ACC112 (cell line): ENCODE measurements around the gene MACO1.
"Not testable (repeated sequence)": the region's sequence is repeated elsewhere in the genome, so short reads cannot be mapped to it uniquely, and the experiment has no call there.

ENCODE experiments used
- H2AFZ ChIP-seq: fragments of 200-600 bp; sonication (generic); one replicate; pipeline ENCODE4 v1.6.0; 2017; ENCODE audit warnings: antibody characterized with exemption, low read length; ENCODE audit not compliant: unreplicated experiment
- H3K27ac ChIP-seq: fragments of 200-600 bp; sonication (generic); 2 replicates; pipeline ENCODE4 v1.5.1; 2014; ENCODE audit warnings: low read depth, mild to moderate bottlenecking, antibody characterized with exemption, low read length, moderate library complexity
- H3K27me3 ChIP-seq: fragments of 200-600 bp; sonication (generic); 2 replicates; pipeline ENCODE4 v1.6.1; 2014; ENCODE audit warnings: mild to moderate bottlenecking, antibody characterized with exemption, low read length, moderate library complexity, mixed read lengths; ENCODE audit not compliant: insufficient read depth
- H3K36me3 ChIP-seq: fragments of 200-600 bp; sonication (generic); 2 replicates; pipeline ENCODE4 v1.6.1; 2016; ENCODE audit warnings: mild to moderate bottlenecking, antibody characterized with exemption, low read length, moderate library complexity, mixed read lengths; ENCODE audit not compliant: insufficient read depth
- H3K4me1 ChIP-seq: fragments of 200-600 bp; sonication (generic); one replicate; pipeline ENCODE4 v1.6.1; 2016; ENCODE audit warnings: low read length, mixed read lengths; ENCODE audit not compliant: insufficient read depth, unreplicated experiment, control insufficient read depth
- H3K4me3 ChIP-seq: fragments of 200-600 bp; sonication (generic); 2 replicates; pipeline ENCODE4 v1.5.1; 2014; ENCODE audit warnings: mild to moderate bottlenecking, low read depth, low read length
- H3K79me2 ChIP-seq: fragments of 200-600 bp; sonication (generic); one replicate; pipeline ENCODE4 v1.6.0; 2016; ENCODE audit warnings: low read length; ENCODE audit not compliant: control insufficient read depth, unreplicated experiment, insufficient read depth

Gene MACO1

DNA sequence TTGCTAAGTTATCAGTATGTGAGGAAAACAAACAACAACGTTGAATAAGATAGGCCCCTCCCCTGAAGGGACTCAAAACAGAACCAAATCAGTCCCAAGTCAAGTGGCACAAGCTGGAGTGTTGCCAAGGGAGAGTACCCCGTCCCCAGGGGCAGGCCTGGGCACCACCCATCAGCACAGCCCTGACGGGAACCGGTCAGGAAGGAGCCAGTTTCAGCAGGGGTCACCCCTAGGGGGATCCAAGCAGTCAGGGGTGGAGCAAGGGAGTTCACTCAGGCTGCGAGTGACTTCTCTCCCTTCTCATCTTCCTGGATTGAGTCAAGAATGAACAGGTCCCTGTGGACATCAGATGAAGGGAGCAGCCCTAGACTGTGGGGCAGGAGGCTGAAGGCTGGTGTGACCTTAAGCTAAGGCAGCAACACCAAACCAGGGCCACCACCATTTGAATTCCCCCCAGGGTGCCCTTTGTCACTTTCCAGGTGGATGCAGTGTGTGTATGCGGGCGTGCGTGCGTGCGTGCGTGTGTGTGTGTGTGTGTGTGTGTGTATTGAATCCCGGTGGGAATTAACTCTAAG lies 24.9 kb upstream of the MACO1 start:
- H3K36me3 ChIP-seq, H3K79me2 ChIP-seq, H3K27ac ChIP-seq, H3K4me1 ChIP-seq, H2AFZ ChIP-seq, H3K4me3 ChIP-seq, H3K27me3 ChIP-seq: not testable (repeated sequence)

DNA sequence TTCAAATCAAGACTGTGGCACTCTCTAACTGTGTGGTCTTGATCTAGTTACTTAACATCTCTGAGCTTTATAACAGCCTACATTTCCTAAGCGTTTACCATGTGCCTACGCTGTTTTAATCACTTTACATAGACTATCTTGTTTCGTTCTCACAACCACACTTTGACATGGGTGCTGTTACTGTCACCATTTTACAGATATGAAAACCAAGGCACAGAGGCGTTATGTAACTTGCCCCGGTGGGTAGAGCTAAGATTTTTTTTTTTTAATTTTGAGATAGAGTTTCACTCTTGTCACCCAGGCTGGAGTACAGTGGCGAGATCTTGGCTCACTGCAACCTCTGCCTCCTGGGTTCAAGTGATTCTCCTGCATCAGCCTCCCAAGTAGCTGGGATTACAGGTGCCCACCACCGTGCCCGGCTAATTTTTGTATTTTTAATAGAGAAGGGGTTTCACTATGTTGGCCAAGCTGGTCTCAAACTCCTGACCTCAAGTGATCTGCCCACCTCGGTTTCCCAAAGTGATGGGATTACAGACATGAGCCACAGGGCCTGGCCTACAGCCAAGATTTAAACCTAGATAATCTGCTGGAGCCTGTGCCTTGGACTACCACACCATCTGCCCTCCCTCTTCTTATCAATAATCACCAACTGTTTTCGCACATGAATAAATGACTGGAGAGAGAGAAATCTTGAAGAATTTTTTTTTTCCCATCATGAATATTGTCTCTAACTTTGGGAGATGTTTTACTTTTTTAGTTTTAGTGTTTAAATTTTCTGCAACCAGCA lies 20.9 kb upstream of the MACO1 start:
- not testable (repeated sequence) for H3K4me1 ChIP-seq, H2AFZ ChIP-seq, H3K27me3 ChIP-seq, H3K36me3 ChIP-seq, H3K79me2 ChIP-seq, H3K27ac ChIP-seq, H3K4me3 ChIP-seq

DNA sequence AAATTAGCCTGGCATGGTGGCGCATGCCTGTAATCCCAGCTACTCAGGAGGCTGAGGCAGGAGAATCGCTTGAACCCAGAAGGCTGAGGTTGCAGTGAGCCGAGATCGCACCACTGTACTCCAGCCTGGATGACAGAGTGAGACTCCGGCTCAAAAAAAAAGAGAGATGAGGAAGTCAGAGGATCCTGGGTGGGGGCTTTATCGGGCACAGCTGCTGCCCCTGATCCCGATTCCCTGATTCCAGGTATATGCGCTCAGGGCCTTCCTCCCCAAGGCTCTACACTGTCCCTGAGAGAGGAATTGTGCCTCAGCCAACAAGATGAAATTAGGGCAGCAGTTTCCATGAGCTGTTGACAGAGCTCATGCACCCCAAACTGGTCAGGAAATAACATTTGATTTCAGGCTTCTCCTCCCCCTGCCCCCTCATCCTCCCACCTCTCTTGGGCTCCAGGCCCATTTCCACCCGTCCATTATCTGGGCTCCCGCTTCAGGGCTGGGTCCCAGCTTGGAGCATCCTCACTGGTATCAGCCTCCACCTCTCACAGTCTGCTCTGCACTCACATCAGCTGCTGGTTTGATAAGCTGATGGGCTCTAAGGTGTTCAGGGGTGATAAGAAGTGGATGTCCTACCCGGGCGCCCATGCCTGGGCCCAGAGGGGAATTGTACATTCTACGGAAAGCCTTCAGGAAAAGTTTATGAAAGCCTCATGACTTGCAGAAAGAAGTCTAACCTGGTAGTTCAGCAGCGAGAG lies 17.6 kb upstream of the MACO1 start:
- H3K27me3 ChIP-seq, H3K36me3 ChIP-seq, H3K4me3 ChIP-seq, H2AFZ ChIP-seq, H3K4me1 ChIP-seq, H3K79me2 ChIP-seq, H3K27ac ChIP-seq: not testable (repeated sequence)

DNA sequence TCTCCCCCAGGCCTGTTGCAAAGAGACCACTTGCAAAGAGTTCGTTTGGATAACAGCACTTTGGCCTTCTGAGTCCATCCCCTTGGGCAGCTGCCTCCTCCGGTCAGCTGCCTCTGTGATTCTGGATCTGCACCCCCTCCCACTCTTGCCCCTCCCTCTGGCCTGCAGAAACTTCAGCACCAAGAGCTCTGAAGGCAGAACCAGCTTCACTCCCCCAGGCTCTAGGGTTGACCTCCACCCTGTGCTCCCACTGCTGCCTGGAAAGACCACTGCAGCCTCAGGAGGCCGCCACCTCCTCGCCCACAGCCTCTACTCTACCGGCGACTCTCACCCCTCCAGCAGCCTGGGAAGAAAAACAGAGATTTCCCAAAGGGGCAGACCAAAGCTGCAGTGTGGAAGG lies 16.5 kb upstream of the MACO1 start:
- H3K4me1 ChIP-seq, H3K27ac ChIP-seq, H3K36me3 ChIP-seq, H3K27me3 ChIP-seq, H3K4me3 ChIP-seq, H3K79me2 ChIP-seq, H2AFZ ChIP-seq: not testable (repeated sequence)

DNA sequence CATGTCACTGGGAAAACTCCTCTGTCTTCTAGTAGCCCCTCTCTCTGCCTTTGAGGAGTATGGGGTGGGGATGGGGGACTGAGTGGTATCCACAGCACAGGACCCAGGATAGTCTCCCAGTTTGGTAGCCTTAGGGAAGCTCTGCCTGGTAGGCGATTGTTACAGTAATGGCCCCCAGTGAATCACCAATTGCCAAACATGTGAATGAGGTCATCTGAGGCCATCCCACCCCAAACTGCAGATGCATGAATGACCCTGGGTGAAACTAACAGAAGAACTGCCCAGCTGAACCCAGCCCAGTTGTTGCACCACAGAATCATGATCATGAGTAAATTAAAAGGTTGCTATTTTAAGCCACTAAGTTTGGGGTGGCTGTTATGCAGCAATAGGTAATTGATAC lies 16.1 kb upstream of the MACO1 start:
- not testable (repeated sequence) for H3K27me3 ChIP-seq, H3K36me3 ChIP-seq, H2AFZ ChIP-seq

DNA sequence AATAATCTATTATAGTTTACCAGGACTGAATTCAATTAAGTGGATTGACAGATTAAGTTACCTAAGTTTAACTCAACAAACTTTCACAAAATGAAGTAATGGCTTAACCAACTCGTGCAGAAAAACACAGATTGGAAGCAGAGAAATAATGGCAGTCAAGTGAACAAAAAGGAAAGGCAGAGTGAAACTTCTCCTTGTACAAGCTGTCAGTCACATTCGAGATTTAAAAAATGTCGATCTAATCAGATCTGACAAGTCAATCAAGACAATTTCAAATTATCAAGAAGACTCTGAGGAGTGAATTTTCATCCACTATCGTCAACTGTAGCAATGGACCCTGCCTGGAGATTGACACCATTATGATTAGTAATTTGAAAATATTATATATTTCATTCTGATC lies 13.4 kb upstream of the MACO1 start:
- H3K27ac ChIP-seq, H3K36me3 ChIP-seq, H3K4me3 ChIP-seq, H3K4me1 ChIP-seq, H2AFZ ChIP-seq, H3K79me2 ChIP-seq, H3K27me3 ChIP-seq: not testable (repeated sequence)

More for the DNA sequence above, 16.1 kb upstream of the MACO1 start:
- not testable (repeated sequence) for H3K4me3 ChIP-seq, H3K79me2 ChIP-seq, H3K27ac ChIP-seq, H3K4me1 ChIP-seq

DNA sequence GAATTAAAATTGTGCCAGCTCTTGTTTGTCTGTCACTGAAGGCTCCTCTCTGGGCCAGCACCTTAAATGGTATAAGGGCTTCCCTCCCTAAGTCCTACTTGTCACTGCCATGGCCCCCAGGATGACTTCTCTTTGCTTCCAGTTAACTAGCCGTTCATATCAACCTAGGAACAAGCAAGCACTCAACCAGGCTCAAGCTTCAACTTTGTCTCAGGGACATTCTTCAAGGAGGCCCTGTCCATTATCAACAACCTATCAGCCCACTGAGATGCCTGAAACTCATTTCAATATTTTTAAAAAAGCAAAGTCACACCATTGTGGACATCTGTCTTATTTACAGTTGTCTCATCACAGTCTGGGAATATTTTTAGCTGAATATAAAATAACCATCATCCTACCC lies 11.4 kb upstream of the MACO1 start:
- H3K36me3 ChIP-seq, H3K79me2 ChIP-seq, H3K27me3 ChIP-seq, H2AFZ ChIP-seq, H3K4me1 ChIP-seq, H3K4me3 ChIP-seq, H3K27ac ChIP-seq: not testable (repeated sequence)

DNA sequence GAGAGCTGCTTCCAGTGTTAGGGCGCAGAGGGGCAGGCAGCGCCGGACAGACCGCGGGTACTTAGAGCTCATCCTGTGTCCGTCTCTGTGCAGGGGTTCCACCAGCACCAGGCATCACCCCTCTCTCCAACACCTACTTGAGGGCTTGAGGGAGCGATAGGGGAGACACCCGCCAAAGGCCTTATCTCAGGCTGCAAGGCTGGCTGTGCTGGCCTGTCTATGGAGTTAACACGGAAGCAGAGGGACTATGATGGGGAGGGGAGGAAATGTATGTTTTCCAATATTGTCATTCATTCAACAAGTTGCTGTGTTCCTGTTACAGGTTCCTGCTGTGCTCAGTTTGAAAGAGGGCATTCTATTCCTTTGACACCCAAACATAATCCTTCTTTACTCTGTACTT lies 10.0 kb upstream of the MACO1 start, which contains the start of gene RHCE:
TSS of gene RHCE (minus strand) at position 111 of the 400 bp plus-strand sequence. CDS start at position 72, 39 bp downstream.
- not testable (repeated sequence) for H3K27me3 ChIP-seq, H3K4me1 ChIP-seq, H3K27ac ChIP-seq, H3K4me3 ChIP-seq, H3K36me3 ChIP-seq, H2AFZ ChIP-seq, H3K79me2 ChIP-seq

DNA sequence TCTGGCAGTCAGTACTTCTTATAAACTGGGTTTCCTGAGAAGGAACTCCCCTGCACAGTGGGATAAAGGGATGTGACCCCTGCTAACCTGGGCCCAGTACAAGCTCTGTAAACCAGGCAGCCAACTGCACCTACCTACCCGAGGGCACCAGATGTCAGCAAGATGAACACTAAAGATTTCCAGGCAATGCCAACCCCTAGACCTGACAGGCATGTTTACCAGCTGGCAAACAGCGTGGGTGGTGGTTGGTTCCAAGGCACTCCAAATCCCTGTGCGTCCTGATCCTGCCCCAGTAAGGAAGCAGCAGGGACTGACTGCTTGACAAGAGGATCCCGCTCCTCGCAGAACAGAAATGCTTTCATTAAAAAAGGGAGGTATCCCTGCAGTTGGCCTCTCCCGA lies 7.5 kb upstream of the MACO1 start:
- H3K27me3 ChIP-seq, H2AFZ ChIP-seq, H3K36me3 ChIP-seq, H3K4me3 ChIP-seq, H3K27ac ChIP-seq, H3K79me2 ChIP-seq, H3K4me1 ChIP-seq: not testable (repeated sequence)

DNA sequence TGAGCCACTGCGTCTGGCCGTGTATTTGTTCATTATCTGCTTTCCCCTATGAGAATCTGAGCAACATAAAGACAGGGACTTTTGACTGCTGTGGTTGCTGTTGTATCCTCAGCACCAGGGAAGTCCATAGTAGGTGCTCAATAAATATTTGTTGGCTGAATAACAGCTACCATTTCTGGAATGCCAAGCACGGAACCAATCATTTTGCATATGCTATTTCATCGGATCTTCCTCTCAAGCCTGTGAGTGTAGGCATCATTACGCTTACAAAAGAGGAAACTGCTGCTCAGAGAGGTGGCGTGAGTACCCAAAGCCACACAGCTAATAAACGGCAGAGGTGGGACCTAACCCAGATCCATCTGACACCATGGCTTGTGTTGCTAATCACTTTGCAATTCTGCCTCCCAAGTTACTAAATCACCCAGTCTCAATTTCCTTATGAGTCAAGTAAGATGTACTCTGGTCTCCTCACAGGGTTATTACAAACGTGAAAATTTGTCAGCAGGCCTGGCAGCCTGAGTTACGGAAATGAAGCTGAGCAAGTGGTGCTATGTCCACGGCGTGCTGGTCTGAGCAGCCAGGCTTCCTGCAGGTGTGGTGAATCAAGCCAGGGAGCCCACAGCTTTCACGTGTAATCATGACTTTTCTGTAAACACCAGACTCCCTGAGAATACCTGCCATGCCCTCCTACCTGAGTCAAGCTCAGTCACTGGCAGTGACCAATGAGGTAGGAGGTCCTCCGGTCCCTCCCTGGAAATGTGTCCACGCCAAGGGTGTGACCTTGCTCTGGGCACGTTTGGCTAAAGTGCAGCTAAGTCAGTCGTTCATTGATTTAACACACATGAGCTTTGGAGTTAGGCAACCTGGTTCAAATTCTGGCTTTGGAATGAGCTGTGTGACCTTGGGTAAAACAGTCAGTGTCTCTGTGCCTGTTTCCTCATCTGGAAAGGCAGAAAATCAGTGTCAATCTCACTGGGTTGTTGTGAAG lies 5.3 kb upstream of the MACO1 start:
- no peaks in the 10 kb centered on the region for H3K4me1 ChIP-seq
- no peaks in the 10 kb centered on the region for H3K79me2 ChIP-seq
- no peak overlapping the region for H2AFZ ChIP-seq
- H3K27ac ChIP-seq, result no peak overlapping the region
- no peaks in the 10 kb centered on the region for H3K27me3 ChIP-seq
- H3K4me3 ChIP-seq, result no peak overlapping the region
- no peaks in the 10 kb centered on the region for H3K36me3 ChIP-seq
